Suppressor macrophage treated with lipopolysaccharide for 4 hours (primary cell): ENCODE results near the gene ST3GAL6.
"Not testable (repeated sequence)": the region's sequence is repeated elsewhere in the genome, so short reads cannot be mapped to it uniquely, and the experiment has no call there.

Experiments
- DNase-seq: peaks from one replicate; pipeline ENCODE4 v3.0.0-alpha.2; 2020

Gene ST3GAL6

DNA sequence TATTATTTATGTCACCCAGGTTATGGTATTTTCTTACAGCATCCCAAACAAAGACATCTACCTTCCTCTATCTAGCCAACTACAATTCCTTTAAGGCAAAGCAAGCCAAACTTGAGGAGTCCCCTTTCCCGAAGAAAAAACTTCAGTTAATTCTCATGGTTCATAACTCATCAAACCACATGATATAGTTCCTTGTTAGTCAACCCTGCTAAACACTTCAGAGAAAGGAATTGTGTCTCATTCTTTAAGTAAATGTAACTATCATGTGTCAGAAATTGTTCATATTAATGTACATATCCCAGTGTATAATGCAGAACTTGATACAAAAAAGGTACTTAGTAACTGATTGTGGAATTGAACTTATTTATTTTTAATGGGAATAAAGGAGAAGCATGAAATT, 44.4 kb downstream of the ST3GAL6 start:
- peak; percentile 49 for DNase-seq

DNA sequence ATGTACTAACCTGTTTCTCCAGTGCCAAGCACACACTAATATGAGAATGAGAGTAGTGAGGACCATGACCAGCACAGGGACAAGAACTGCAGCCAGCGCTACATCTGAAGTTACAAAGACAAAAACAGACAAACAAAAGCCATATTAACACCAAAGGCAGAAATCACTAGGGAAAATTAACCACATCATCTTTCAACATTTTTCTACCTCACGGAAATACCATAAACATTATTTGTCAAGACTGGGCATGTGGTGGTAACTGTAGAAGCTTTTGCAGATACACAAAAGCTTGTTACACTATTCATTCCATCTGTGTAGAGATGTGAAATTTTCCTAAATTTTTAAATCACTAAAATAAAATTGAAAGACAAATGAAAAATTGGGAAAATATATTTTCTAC, 44.9 kb downstream of the ST3GAL6 start:
- no peak for DNase-seq

DNA sequence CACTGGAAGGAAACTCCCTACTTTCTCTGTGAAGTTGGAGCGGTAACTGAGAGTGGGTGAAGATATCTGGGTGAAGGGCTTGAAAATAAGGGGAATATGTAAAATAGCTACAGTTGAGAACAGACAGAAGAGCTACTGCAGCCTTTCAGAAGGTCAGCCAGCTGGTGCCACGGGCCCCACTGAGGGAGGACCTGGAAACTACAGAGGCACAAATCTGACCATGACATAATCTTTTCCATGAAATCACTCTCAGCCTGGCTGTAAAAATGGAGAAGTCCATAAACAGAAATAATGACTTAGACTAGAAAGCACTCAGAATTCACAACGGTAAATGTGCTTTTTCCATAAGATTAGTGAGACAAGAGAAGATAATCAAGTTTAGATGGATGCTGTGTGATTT, 46.4 kb downstream of the ST3GAL6 start:
- DNase-seq = peak; percentile 87

DNA sequence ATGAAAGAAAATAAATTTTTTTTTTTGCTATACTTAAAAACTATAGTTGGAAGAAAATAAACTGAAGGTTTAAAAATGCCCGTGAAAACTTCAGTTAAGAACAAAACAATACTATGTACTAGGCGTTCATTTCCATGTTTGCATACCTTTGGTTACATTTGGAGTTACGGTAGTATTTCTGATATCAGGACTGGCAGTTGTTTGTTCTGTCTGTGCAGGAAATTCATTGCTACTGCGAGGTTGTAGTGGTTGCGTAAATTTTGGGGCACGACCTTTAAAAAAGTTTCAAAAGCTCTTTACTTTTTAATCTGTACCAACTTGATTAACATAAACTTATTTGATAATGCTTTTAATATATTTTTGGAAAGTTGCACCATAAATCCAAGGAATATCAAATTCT, 47.9 kb downstream of the ST3GAL6 start:
- no peak for DNase-seq

GRCh38 chr3:98812851-98813374, 49.8 kb downstream of the ST3GAL6 start:
- peak; percentile 56 for DNase-seq

- no peak for DNase-seq
Measured at GRCh38 chr3:98814817-98815420, 51.8 kb downstream of the ST3GAL6 start.

DNA sequence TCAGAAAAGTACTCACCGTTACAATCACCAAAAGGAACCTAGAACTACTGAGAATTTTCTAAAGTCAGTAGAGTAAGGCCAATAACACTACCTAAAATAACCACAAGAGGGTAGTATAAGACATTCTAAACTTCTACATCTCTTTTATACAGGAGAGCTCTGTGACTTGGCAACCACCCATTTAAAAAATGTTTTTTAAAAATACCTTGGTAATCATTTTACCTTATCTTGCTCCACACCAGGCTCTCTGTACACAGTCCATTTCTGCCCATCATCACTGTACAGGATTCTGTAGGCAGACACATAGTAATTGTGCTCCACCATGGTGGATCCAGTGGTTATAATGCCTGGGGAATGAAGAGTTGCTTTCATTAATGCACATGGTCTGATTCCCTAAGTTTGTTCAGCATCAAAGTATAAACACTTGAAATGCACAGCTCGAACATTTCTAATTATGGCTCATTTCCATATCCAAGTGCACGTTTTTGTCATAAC, 54.5 kb downstream of the ST3GAL6 start:
- DNase-seq = peak; percentile 68

GRCh38 chr3:98821063-98821462, 57.9 kb downstream of the ST3GAL6 start:
- no peak for DNase-seq

- DNase-seq = no peak
Measured at GRCh38 chr3:98823791-98824190, 60.7 kb downstream of the ST3GAL6 start.

- no peak for DNase-seq
Measured at GRCh38 chr3:98824256-98824655, 61.1 kb downstream of the ST3GAL6 start.

DNA sequence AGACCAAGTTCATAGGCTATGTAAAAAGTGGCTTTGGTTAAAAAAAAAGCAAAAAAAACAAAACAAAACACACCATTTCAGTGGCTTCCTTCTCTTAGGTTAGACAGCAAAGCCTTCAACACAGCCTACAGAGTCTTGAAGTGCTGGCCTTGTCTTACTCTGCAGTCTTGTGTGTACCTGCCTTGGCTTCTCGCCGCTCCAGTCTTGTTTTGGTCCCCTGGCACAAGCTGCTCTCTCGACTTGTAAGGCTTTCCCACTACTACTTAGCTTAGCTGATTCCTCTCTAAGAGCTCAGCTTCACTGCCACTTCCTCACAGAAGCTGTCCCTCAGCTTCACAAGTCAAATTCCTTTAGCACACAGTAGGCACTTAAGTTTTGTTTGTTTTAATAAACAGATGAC, 63.0 kb downstream of the ST3GAL6 start:
- DNase-seq = no peak

DNA sequence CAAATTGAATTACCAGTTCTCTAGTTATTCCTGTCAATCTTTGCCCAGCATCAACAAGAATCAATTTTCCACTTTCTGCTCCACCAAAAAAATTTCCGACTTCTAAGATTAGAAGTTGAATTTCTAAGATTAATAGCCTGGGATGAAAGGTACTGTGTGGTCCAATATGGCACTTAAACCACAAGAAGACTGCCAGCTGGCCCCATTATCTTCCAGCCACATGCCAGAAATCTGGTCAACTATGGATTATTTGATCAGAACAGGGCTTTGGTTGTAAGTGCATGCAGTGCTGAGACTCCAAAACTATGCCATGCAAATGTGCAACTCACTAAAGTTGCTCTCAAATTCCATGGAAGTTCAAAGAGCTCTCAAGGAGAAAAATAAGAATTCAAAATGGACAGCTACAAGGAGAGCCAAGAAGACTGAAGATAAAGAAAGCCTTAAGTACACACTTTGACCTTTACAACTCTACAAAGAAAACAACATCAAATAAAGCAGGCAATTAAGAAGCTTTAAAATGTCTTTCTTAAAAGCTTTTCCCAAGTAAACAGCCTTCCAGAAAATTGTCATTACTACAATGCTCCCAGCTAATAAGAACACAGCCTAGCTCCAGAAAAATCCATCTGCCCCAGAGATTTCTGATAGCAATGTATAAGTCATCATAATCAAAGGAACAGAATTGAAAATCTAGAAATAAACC, 64.2 kb downstream of the ST3GAL6 start:
- DNase-seq = no peak

DNA sequence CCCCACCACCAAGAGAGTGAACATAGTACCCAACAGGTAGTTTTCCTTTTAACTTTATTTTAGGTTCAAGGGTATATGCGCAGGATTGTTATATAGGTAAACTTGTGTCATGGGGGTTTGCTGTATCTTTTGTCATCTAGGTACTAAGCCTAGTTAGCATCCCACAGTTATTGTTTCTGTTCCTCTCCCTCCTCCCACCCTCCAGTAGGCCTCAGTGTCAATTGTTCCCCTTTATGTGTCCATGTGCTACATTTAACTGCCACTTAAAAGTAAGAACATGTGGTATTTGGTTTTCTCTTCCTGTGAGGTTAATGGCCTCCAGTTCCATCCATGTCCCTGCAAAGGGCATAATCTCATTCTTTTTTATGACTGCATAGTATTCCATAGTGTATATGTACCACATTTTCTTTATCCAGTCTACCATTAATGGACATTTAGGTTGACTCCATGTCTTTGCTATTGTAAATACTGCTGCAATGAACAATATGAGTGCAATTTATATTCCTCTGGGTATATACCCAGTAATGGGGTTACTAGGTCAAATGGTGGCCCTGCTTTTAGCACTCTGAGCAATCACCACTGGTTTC, 66.2 kb downstream of the ST3GAL6 start:
- no peak for DNase-seq

DNA sequence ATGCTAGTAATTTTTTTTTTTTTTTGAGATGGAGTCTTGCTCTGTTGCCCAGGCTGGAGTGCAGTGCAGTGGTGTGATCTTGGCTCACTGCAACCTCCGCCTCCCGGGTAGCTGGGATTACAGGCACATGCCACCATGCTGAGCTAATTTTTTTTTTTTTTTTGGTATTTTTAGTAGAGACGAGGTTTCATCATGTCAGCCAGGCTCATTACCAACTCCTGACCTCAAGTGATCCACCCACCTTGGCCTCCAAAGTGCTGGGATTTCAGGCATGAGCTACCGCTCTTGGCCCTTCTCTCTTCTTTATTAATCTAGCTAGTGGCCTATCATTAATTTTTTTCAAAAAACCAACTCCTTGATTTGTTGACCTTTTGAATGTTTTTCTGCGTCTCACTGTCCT, 67.9 kb downstream of the ST3GAL6 start:
- DNase-seq = not testable (repeated sequence)

DNA sequence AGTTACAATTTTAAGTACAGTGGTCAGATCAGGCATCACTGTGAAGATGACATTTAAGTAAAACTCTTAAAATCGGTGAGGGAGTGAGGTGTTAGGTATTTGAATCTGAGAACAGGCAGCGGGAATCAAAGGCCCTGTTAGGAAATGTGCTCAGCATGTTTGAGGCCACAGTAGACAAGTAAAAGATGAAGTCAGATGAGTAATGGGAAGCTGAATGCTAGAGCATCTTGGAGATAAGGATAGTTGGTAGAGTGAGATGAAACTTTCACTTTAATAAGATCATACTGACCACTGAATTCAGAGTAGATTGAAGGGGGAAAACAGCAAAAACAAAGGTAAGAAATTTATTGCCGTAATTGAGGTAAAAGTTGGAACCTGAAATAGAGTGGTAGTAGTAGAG, 76.7 kb downstream of the ST3GAL6 start:
- DNase-seq = no peak

DNA sequence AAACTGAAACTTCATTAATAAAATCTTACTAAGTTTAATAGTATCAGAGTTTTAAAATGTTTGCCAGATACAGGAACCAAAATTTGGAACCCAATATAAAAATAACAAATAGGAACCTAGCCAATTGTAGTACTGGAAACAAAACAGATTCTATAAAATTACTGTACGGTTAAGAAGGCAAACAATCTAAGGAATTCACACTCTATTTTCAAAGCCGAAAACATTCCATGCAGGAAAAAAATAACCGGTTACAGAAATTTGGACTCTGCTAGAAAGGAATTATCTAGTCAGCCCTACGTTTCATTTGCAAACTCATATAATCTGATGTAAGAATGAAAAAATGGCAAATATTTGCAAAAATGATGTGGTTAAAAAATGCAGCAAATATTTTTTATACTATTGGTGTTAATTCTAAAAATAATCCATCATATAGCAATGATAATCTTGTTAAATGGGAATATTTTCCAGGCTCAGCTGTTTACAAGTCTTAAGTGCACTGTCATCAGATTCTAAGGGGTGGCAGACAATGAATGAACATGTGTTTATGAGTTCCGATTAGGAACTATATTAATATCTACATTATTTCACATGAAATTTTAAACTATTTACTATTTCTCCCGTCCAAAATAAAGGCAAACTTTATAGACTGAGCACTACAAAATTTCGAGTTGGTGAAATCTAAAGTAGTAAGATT, 80.3 kb downstream of the ST3GAL6 start:
- DNase-seq = no peak
